CD4-positive, alpha-beta memory T cell (primary cell): ENCODE data around the gene PRKAG1. TPM values are rescaled to one million over a fixed set of nuclear protein-coding genes. Genes with fewer than 3 reads are reported as not detected.

ENCODE experiments used
- CTCF ChIA-PET: fragments of 350-600 bp; sonication (Branson Sonifier 250); formaldehyde crosslinking; loops from one replicate; lab custom pipeline; 2021; ENCODE audit warnings: inconsistent platforms; ENCODE audit not compliant: partially characterized antibody; lab: Charles Lee
- POLR2A ChIA-PET: fragments of 350-600 bp; sonication (Branson Sonifier 250); formaldehyde crosslinking; loops from one replicate; lab custom pipeline; 2021; ENCODE audit not compliant: partially characterized antibody; lab: Charles Lee
- DNase-seq, 5 donors: peaks; one replicate each; pipeline versions ENCODE4 v3.0.0 to v3.0.0-alpha.2; 2020 to 2022; ENCODE audit warnings: mixed read lengths in 1 of 5
- H3K27ac ChIP-seq: one replicate; pipeline ENCODE4 v1.7.0; 2013; ENCODE audit warnings: low read depth, low read length
- H3K27me3 ChIP-seq: 2 replicates; pipeline ENCODE4 v1.7.0; 2013; ENCODE audit warnings: mild to moderate bottlenecking, low read length, moderate library complexity; ENCODE audit not compliant: insufficient read depth
- H3K36me3 ChIP-seq: 2 replicates; pipeline ENCODE4 v1.7.0; 2013; ENCODE audit warnings: mild to moderate bottlenecking, low read length, moderate library complexity; ENCODE audit not compliant: insufficient read depth
- H3K4me1 ChIP-seq: 2 replicates; pipeline ENCODE4 v1.7.0; 2013; ENCODE audit warnings: mild to moderate bottlenecking, low read length, moderate library complexity; ENCODE audit not compliant: insufficient read depth
- H3K4me3 ChIP-seq, 2 donors: one replicate each; pipeline ENCODE4 v1.7.0; 2013; ENCODE audit warnings: low read length in 2 of 2, mild to moderate bottlenecking in 1 of 2
- H3K9me3 ChIP-seq, 2 donors: one replicate each; pipeline ENCODE4 v1.7.0; 2013; ENCODE audit warnings: low read length in 2 of 2, control low read depth in 1 of 2; ENCODE audit not compliant: control insufficient read depth in 1 of 2
- H3K27ac Mint-ChIP-seq, 7 donors: one replicate each; pipeline ENCODE4 v1.8.0; 2020 to 2021; ENCODE audit warnings: mixed read lengths in 7 of 7, mild to moderate bottlenecking in 6 of 7, inconsistent platforms in 3 of 7, moderate library complexity in 3 of 7
- H3K27me3 Mint-ChIP-seq, 2 donors: one replicate each; pipeline ENCODE4 v1.8.0; 2020 to 2021; ENCODE audit warnings: mixed read lengths in 2 of 2
- H3K36me3 Mint-ChIP-seq, 2 donors: one replicate each; pipeline ENCODE4 v1.8.0; 2020 to 2021; ENCODE audit warnings: mixed read lengths in 2 of 2, inconsistent platforms in 1 of 2, mild to moderate bottlenecking in 1 of 2
- H3K4me1 Mint-ChIP-seq, 4 donors: one replicate each; pipeline ENCODE4 v1.8.0; 2020 to 2021; ENCODE audit warnings: mixed read lengths in 4 of 4, mild to moderate bottlenecking in 1 of 4
- H3K4me3 Mint-ChIP-seq, 8 donors: one replicate each; pipeline ENCODE4 v1.8.0; 2020 to 2021; ENCODE audit warnings: mixed read lengths in 8 of 8, mild to moderate bottlenecking in 7 of 8, moderate library complexity in 6 of 8, inconsistent platforms in 3 of 8
- H3K9me3 Mint-ChIP-seq, 8 donors: one replicate each; pipeline ENCODE4 v1.8.0; 2020 to 2021; ENCODE audit warnings: mixed read lengths in 8 of 8, mild to moderate bottlenecking in 5 of 8, inconsistent platforms in 3 of 8, moderate library complexity in 1 of 8
- intact Hi-C: fragments of 100-400 bp; cut with micrococcal nuclease; formaldehyde crosslinking; loops from one replicate; pipeline ENCODE4 v1.15.1; 2023
- polyA plus RNA-seq, 2 donors: library from polyadenylated mRNA; unstranded; fragments of 300-500 nt; fragmentation: Illumina TruSeq; gene quantifications; one replicate each; pipeline ENCODE4 v1.2.3, GENCODE V29; 2021
- total RNA-seq, 2 experiments: library from RNA; stranded (reverse); gene quantifications; one replicate each; pipeline ENCODE4 v1.2.3, GENCODE V29; 2021

PRKAG1 gene
- total and polyA plus RNA-seq, 4 experiments from 2014 or later: 47.8 to 53.7 (median 49.6) TPM

- Mint-ChIP-seq H3K9me3 (peaks cover 0 to 13% (median 0%) of the 10 kb centered on the region in 8 donors), H3K27ac (peak overlapping the region; percentile 77 to 96 (median 93)), H3K36me3 (peaks cover 0 to 1% of the 10 kb centered on the region in 2 donors), H3K4me1 (peaks cover 33 to 56% (median 43%) of the 10 kb centered on the region in 4 donors), H3K27me3 (peaks cover 2 to 13% of the 10 kb centered on the region in 2 donors), H3K4me3 (peak overlapping the region; percentile 85 to 91 (median 89))
- Histone ChIP-seq H3K4me3 (peak overlapping the region; percentile 29 to 73), H3K27ac (peak overlapping the region; percentile 29), H3K36me3 (no peaks in the 10 kb centered on the region), H3K27me3 (peaks cover 6% of the 10 kb centered on the region), H3K4me1 (peaks cover 47% of the 10 kb centered on the region), H3K9me3 (no peaks in the 10 kb centered on the region)
- peak; percentile 65 to 82 (median 74) for DNase-seq
- ChIA-PET POLR2A (interaction anchor here (0.8 to 6.4 kb wide), 16 partner anchors 11 to 150 kb away, joined by 3 to 55 read pairs (median 6); partner anchors contain the start of genes ARF3, DDN, DDX23 and FKBP11), CTCF (interaction anchor here (0.8 to 13.4 kb wide), 8 partner anchors 13 to 128 kb away, joined by 3 to 244 read pairs (median 56); partner anchors contain the start of genes ARF3, DDN, DDX23 and FKBP11)
- intact Hi-C loops: loop anchor here (1.0 to 2.0 kb wide), 4 partner anchors 7 to 44 kb away; no protein-coding TSS in a partner anchor
Measured at GRCh38 chr12:48980953-48981756, 37.4 kb downstream of the PRKAG1 start.

- Mint-ChIP-seq H3K27ac (peak overlapping the region; percentile 77 to 96 (median 93)), H3K4me1 (peaks cover 33 to 58% (median 44%) of the 10 kb centered on the region in 4 donors), H3K27me3 (peaks cover 2 to 13% of the 10 kb centered on the region in 2 donors), H3K9me3 (peaks cover 0 to 13% (median 0%) of the 10 kb centered on the region in 8 donors), H3K36me3 (peaks cover 0 to 1% of the 10 kb centered on the region in 2 donors), H3K4me3 (peak overlapping the region; percentile 85 to 91 (median 89))
- H3K36me3 ChIP-seq: no peaks in the 10 kb centered on the region
- DNase-seq: peak in 3 of 5 donors; percentile 39 to 47 (median 41)
- peaks cover 47% of the 10 kb centered on the region for H3K4me1 ChIP-seq
- peak overlapping the region; percentile 29 for H3K27ac ChIP-seq
- peak overlapping the region; percentile 66 to 73 for H3K4me3 ChIP-seq
- peaks cover 6% of the 10 kb centered on the region for H3K27me3 ChIP-seq
- intact Hi-C loops: loop anchor here (1.0 to 2.0 kb wide), 4 partner anchors 8 to 44 kb away; no protein-coding TSS in a partner anchor
- ChIA-PET CTCF (interaction anchor here (0.8 to 13.4 kb wide), 10 partner anchors 13 to 128 kb away, joined by 3 to 244 read pairs (median 49); partner anchors contain the start of genes ARF3, DDN, DDX23 and FKBP11), POLR2A (interaction anchor here (0.8 to 6.4 kb wide), 19 partner anchors 8 to 151 kb away, joined by 3 to 55 read pairs (median 5); partner anchors contain the start of genes ARF3, DDN, DDX23 and FKBP11)
- no peaks in the 10 kb centered on the region for H3K9me3 ChIP-seq
Measured at GRCh38 chr12:48980389-48980952, 38.1 kb downstream of the PRKAG1 start.

- H3K36me3 ChIP-seq: no peaks in the 10 kb centered on the region
- peak; percentile 54 to 74 (median 57) for DNase-seq
- no peaks in the 10 kb centered on the region for H3K9me3 ChIP-seq
- intact Hi-C loops: loop anchor here (1.0 to 5.0 kb wide), 6 partner anchors 9 to 77 kb away; partner anchors contain the start of gene FKBP11
- peaks cover 0 to 1% of the 10 kb centered on the region in 2 donors for H3K36me3 Mint-ChIP-seq
- peak overlapping the region; percentile 66 to 73 for H3K4me3 ChIP-seq
- H3K4me3 Mint-ChIP-seq: peak overlapping the region; percentile 85 to 91 (median 89)
- H3K27ac Mint-ChIP-seq: peak overlapping the region; percentile 73 to 96 (median 87)
- POLR2A ChIA-PET: interaction anchor here (0.7 to 6.4 kb wide), 17 partner anchors 9 to 151 kb away, joined by 3 to 55 read pairs (median 6); partner anchors contain the start of genes ARF3, DDN, DDX23 and FKBP11
- H3K4me1 ChIP-seq: peaks cover 47% of the 10 kb centered on the region
- H3K9me3 Mint-ChIP-seq: peaks cover 0 to 13% (median 0%) of the 10 kb centered on the region in 8 donors
- H3K27me3 Mint-ChIP-seq: peaks cover 3 to 13% of the 10 kb centered on the region in 2 donors
- CTCF ChIA-PET: interaction anchor here (0.6 to 13.4 kb wide), 11 partner anchors 12 to 127 kb away, joined by 3 to 244 read pairs (median 43); partner anchors contain the start of genes ARF3, DDN, DDX23 and FKBP11
- peaks cover 6% of the 10 kb centered on the region for H3K27me3 ChIP-seq
- H3K4me1 Mint-ChIP-seq: peaks cover 33 to 58% (median 44%) of the 10 kb centered on the region in 4 donors
- H3K27ac ChIP-seq: peak overlapping the region; percentile 29
Measured at GRCh38 chr12:48979602-48980388, 38.8 kb downstream of the PRKAG1 start.

GRCh38 chr12:48978741-48979601 is 39.6 kb downstream of the PRKAG1 start:
- H3K27ac ChIP-seq: peak overlapping the region; percentile 29
- Mint-ChIP-seq H3K27me3 (peaks cover 6 to 17% of the 10 kb centered on the region in 2 donors), H3K36me3 (peaks cover 0 to 1% of the 10 kb centered on the region in 2 donors), H3K9me3 (peaks cover 0 to 13% (median 0%) of the 10 kb centered on the region in 8 donors), H3K4me1 (peaks cover 33 to 58% (median 44%) of the 10 kb centered on the region in 4 donors), H3K4me3 (peak overlapping the region; percentile 85 to 91 (median 89)), H3K27ac (peak overlapping the region; percentile 70 to 96 (median 83))
- peak in 1 of 5 donors; percentile 55 for DNase-seq
- intact Hi-C loops: loop anchor here (1.0 to 5.0 kb wide), 3 partner anchors 22 to 77 kb away; partner anchors contain the start of genes ARF3 and FKBP11
- CTCF ChIA-PET: interaction anchor here (0.6 to 13.4 kb wide), 20 partner anchors 11 to 126 kb away, joined by 3 to 244 read pairs (median 6); partner anchors contain the start of genes ARF3, DDN, DDX23 and FKBP11
- H3K4me3 ChIP-seq: peak overlapping the region; percentile 66 to 73
- POLR2A ChIA-PET: interaction anchor here (0.7 to 6.4 kb wide), 18 partner anchors 9 to 262 kb away, joined by 3 to 55 read pairs (median 5); partner anchors contain the start of genes ARF3, DDN, DDX23 and FKBP11
- H3K4me1 ChIP-seq: peaks cover 47% of the 10 kb centered on the region
- peaks cover 6% of the 10 kb centered on the region for H3K27me3 ChIP-seq
- no peaks in the 10 kb centered on the region for H3K36me3 ChIP-seq
- H3K9me3 ChIP-seq: no peaks in the 10 kb centered on the region

GRCh38 chr12:48978291-48978740 is 40.3 kb downstream of the PRKAG1 start, which contains the start of gene WNT1:
Gene WNT1 (plus strand): TSS chr12:48978322. CDS start chr12:48978651, 329 bp downstream.
- CTCF ChIA-PET: interaction anchor here (0.7 to 13.4 kb wide), 20 partner anchors 11 to 125 kb away, joined by 3 to 244 read pairs (median 5); partner anchors contain the start of genes ARF3, DDN, DDX23 and FKBP11
- POLR2A ChIA-PET: interaction anchor here (0.8 to 6.4 kb wide), 12 partner anchors 8 to 261 kb away, joined by 3 to 55 read pairs (median 14); partner anchors contain the start of genes ARF3, DDX23, FKBP11 and PRKAG1
- intact Hi-C loops: loop anchor here (1.0 to 5.0 kb wide), 3 partner anchors 21 to 76 kb away; partner anchors contain the start of genes ARF3 and FKBP11
- Histone ChIP-seq H3K36me3 (no peaks in the 10 kb centered on the region), H3K9me3 (no peaks in the 10 kb centered on the region), H3K27ac (peak within 1 kb of the TSS; percentile 29), H3K27me3 (peaks cover 10% of the 10 kb centered on the region), H3K4me3 (peak within 1 kb of the TSS; percentile 66 to 73), H3K4me1 (peaks cover 47% of the 10 kb centered on the region)
- H3K4me1 Mint-ChIP-seq: peaks cover 33 to 58% (median 43%) of the 10 kb centered on the region in 4 donors
- peaks cover 0 to 13% (median 0%) of the 10 kb centered on the region in 8 donors for H3K9me3 Mint-ChIP-seq
- peak within 1 kb of the TSS; percentile 72 to 97 (median 93) for H3K27ac Mint-ChIP-seq
- H3K27me3 Mint-ChIP-seq: peaks cover 6 to 20% of the 10 kb centered on the region in 2 donors
- peaks cover 0 to 1% of the 10 kb centered on the region in 2 donors for H3K36me3 Mint-ChIP-seq
- peak within 1 kb of the TSS; percentile 85 to 91 (median 89) for H3K4me3 Mint-ChIP-seq
- no peak for DNase-seq
